Astrocyte of the spinal cord (primary cell): ENCODE data around the gene MILR1.

ENCODE experiments used
- DNase-seq: peaks from one replicate; pipeline ENCODE4 v3.0.0; 2011; ENCODE audit warnings: low read depth, low spot score
- H3K4me3 ChIP-seq: 2 replicates; pipeline ENCODE4 v1.5.1; 2011; ENCODE audit warnings: low read depth, mild to moderate bottlenecking, low read length, moderate library complexity
- CTCF ChIP-seq: IDR thresholded peaks from 2 replicates; pipeline ENCODE4 v1.5.1; 2012; ENCODE audit warnings: low read depth, mild to moderate bottlenecking, low read length, inconsistent platforms
- in situ Hi-C: cut with HindIII; loops from 2 replicates; pipeline ENCODE4 v1.10.0; 2017; ENCODE audit warnings: low sequenced_read_pairs

Gene MILR1

GRCh38 chr17:64496786-64497564, 48.1 kb downstream of the MILR1 start, which contains the start of gene POLG2:
TSS of gene POLG2 (minus strand) at chr17:64497054. CDS start at chr17:64496968, 86 bp downstream.
- peak within 1 kb of the TSS; percentile 80 for H3K4me3 ChIP-seq
- peak; percentile 91 for DNase-seq
- peak; percentile 60 for TF ChIP-seq CTCF
- in situ Hi-C loops = no loop called here

- no peak for DNase-seq
- in situ Hi-C loops = no loop called here
Measured at GRCh38 chr17:64497565-64498035, 48.7 kb downstream of the MILR1 start.

GRCh38 chr17:64498308-64499203, 49.6 kb downstream of the MILR1 start:
- no peak for DNase-seq
- H3K4me3 ChIP-seq = no peak overlapping the region
- no peak for TF ChIP-seq CTCF
- in situ Hi-C loops = no loop called here

More at GRCh38 chr17:64497565-64498035, 48.7 kb downstream of the MILR1 start:
- H3K4me3 ChIP-seq = peak overlapping the region; percentile 80
- no peak for TF ChIP-seq CTCF

GRCh38 chr17:64499805-64500486, 51.0 kb downstream of the MILR1 start:
- in situ Hi-C loops = no loop called here
- TF ChIP-seq CTCF = no peak

GRCh38 chr17:64500487-64500859, 51.6 kb downstream of the MILR1 start:
- TF ChIP-seq CTCF = no peak
- DNase-seq = no peak
- in situ Hi-C loops = no loop called here
- H3K4me3 ChIP-seq = no peak overlapping the region

More at GRCh38 chr17:64499805-64500486, 51.0 kb downstream of the MILR1 start:
- no peak overlapping the region for H3K4me3 ChIP-seq
- DNase-seq = no peak
